CD1c-positive myeloid dendritic cell (primary cell): ENCODE data around the gene GYPA.
A peak's percentile ranks its signal among the peaks of the same experiment; 100 is the strongest.
"Not testable (repeated sequence)": the region's sequence is repeated elsewhere in the genome, so short reads cannot be mapped to it uniquely, and the experiment has no call there.

ENCODE experiments used
- DNase-seq: peaks from one replicate; pipeline ENCODE4 v3.0.0-alpha.2; 2016; ENCODE audit errors: extremely low spot score

GYPA gene

DNA sequence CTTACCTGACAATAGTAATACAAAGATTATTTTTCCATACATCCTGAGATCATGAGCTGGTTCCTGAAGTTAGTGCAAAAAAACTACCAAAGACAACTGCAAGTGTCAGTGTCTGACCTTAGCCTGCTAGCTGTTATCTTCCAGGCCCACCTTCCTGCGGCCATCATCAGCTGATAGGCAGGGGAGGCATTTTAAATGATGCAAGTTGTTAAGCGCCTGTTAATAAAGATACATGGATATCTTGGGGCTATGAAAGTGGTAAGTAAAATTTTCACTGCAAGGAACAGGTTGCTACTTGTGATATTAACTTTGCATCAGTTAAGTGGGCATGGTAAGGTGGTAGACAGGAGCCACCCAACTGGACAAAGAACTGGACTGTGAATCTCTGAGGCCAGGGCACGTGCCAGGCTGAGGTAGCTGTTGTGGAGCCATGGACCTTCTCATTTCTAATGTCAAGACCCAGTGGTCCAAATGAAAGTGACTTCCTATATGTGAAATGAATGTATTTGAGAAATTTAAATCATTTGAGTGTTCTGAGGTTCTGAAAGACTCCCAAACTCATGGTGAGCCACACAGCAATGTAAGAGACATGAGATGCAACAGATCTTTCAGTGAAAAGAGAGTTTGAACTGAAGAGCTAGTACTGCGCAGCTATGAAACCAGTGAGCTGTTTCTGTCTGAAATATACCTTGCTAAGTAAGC lies at the start of gene GYPA:
Gene GYPA (minus strand): TSS at position 125 of the 702 bp plus-strand sequence. CDS start 83 bp downstream, at position 42.
- not testable (repeated sequence) for DNase-seq

DNA sequence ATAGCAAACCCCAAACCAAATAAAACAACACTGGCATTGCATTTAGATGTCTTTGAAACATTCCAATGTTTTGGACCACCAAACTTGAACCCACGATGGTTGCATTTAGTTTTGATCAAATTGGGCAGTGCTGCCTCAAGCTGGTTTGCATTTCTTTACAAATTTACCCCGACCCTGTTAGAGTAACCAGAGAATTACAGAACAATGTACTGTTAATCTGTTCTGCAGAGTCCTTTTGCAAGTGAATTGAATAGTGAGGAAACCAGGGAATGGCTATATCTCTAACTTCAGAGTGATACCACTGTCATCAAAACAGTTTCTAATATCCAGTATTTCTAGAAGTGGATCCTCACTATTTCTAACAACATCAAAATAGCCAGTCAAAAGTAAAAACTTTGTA lies 49.5 kb upstream of the GYPA start:
- no peak for DNase-seq

GRCh38 chr4:144189121-144189520 lies 48.6 kb upstream of the GYPA start:
- no peak for DNase-seq

GRCh38 chr4:144185086-144185485 lies 44.6 kb upstream of the GYPA start:
- DNase-seq = no peak

GRCh38 chr4:144183165-144183564 lies 42.6 kb upstream of the GYPA start:
- DNase-seq = no peak

GRCh38 chr4:144181391-144181790 lies 40.9 kb upstream of the GYPA start:
- DNase-seq = no peak

DNA sequence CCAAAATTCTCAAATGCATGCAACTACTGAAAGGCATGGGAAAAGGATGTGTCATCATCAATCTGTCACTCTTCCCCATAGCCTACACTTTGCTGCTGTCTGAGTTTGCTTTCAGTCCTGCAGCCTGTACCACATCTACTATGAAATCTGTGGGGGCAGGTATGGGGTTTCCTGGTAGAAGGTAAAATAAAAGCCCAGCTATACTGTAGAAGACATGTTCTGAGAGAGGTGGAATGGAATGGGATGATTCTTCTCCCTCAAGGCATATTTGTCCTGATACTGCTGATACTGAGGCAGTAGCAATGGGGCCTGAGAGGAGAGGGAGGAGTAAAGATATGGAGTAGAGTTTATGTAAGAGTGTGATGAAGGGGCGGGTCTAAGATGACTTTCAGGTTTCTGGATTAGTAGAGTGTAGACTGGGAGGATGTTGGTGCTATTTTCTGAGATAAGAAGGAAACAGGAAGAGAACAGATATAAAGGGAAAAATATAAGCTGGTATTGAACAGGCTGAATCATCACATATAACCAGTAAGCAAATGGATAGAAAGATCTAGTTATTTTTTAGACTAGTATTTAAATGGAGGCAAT lies 38.7 kb upstream of the GYPA start:
- DNase-seq = no peak

DNA sequence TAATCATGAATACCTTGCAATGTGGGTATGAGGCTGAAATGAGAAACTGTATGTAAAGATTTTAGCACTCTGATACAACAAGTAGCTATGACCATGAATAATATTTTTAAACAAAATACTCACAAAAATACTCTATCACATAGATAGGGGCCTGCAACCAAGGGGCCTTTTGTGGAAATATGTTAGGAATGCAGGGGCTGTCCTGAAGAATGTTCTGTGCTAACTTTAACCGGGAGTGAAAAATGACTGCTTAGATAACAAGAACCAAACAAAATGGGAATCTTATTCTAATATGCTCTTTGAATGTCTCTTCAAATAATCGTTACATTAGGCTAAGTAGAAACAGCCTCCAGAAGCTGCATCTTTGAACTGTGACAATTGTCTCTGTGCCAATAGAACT lies 37.9 kb upstream of the GYPA start:
- no peak for DNase-seq

GRCh38 chr4:144176476-144176875 lies 36.0 kb upstream of the GYPA start:
- no peak for DNase-seq

GRCh38 chr4:144174401-144175067 lies 34.0 kb upstream of the GYPA start:
- DNase-seq = peak; percentile 74

DNA sequence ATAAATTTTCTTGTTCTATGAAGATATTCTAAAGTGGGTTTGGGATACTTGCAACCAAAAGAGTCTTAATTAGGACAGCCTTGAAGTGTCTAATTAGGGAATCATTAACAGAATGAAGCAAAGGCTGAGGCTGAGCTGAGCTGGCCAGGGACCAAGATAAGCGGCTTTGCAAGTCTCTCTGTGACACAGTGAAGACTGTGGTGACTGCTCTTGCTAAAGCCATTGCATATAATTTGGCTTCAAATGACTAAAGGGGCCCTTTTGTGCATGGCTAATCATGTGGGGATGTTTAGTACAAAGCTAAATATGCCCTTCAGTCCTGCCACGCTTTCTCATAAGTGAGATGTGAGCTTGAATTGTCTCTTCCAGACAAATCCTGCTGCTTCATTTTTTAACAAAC lies 31.2 kb upstream of the GYPA start:
- no peak for DNase-seq

DNA sequence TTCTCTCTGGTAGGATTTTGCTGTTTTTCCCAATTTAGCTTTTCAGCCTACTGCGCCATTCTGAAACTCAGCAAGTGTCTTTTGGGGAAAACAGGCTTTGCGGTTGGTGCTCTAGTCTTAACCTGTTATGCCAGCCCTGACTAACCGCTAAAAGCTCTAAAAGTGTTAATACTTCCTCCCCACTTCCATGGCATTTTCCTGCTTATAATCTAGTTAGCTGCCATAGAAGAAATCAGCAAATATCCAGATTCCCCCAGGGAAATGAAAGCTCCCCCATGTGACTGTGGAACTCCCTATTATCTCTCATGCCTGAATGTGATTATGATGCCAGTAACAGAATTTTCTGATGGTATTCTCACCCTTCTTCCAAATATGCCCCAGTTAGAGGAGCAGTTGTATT lies 28.7 kb upstream of the GYPA start:
- no peak for DNase-seq

GRCh38 chr4:144154044-144154443 lies 13.5 kb upstream of the GYPA start:
- DNase-seq = no peak

GRCh38 chr4:144142690-144143326 lies 2.3 kb upstream of the GYPA start:
- DNase-seq = peak; percentile 44

- DNase-seq = no peak
These were observed 975 bp upstream of the GYPA start for GRCh38 chr4:144141493-144141892.

- not testable (repeated sequence) for DNase-seq
These were observed 527 bp downstream of the GYPA start for GRCh38 chr4:144139991-144140390.

DNA sequence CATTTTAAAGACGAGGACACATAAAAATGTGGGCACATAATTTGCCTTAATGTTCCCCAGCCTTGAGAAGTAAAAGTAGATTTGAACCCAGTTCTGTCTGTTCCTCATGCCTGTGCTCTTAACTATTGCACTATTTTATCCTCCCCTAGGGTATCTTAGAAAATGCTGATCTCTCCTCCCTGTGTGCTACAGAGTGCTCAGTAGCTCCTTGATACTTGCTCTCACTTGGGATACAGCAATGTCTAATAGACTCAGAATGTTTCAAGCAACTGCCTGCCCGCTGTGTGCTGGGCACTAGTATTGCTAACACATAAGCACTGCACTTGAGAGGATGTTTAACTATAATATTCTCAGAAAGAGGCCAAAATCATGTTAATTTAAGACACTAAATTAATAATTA lies 971 bp downstream of the GYPA start:
- not testable (repeated sequence) for DNase-seq

- not testable (repeated sequence) for DNase-seq
These were observed 2.3 kb downstream of the GYPA start for GRCh38 chr4:144138239-144138638.

- not testable (repeated sequence) for DNase-seq
These were observed 3.2 kb downstream of the GYPA start for GRCh38 chr4:144137137-144137931.

GRCh38 chr4:144136189-144136588 lies 4.3 kb downstream of the GYPA start:
- not testable (repeated sequence) for DNase-seq

- not testable (repeated sequence) for DNase-seq
These were observed 10.4 kb downstream of the GYPA start for GRCh38 chr4:144130167-144130566.
